Measurements from ENCODE around the gene IPCEF1.

GRCh38 chr6:154213782-154214181 is 142.8 kb downstream of the IPCEF1 start:
- TF ChIP-seq CTCF (IDR thresholded peaks at IDR 0.05; ENCODE audit: extremely low read depth in 1 of 2, insufficient read depth in 1 of 2, low read depth in 1 of 2, low read length in 2 of 2) (no peak), POLR2A (IDR thresholded peaks at IDR 0.05; ENCODE audit: low read depth, low read length) (no peak), JUN (IDR thresholded peaks at IDR 0.05; ENCODE audit: borderline replicate concordance, insufficient read depth, insufficient read length, low read depth) (no peak), POLR2AphosphoS5 (IDR thresholded peaks at IDR 0.05; ENCODE audit: insufficient read depth, low read depth, low read length) (no peak), MAX (IDR thresholded peaks at IDR 0.05; ENCODE audit: insufficient read depth, insufficient read length) (no peak), EZH2 (IDR thresholded peaks at IDR 0.05; ENCODE audit: borderline replicate concordance, low read depth, low read length, severe bottlenecking) (no peak), FOS (IDR thresholded peaks at IDR 0.05; ENCODE audit: borderline replicate concordance, insufficient read depth, low read length) (no peak), MYC (IDR thresholded peaks at IDR 0.05; ENCODE audit: low read depth, low read length) (no peak)
